K562 (cell line): ENCODE results near the gene TM4SF18. TPM values are rescaled to one million over a fixed set of nuclear protein-coding genes. Genes with fewer than 3 reads are reported as not detected.

Source experiments
- ATAC-seq: fragments of 200-7000 bp; cut with Tn5 transposase; 3 replicates; pipeline ENCODE4 v1.9.1; 2020; ENCODE audit warnings: moderate library complexity
- BruUV-seq: library from RNA; stranded (reverse); fragments of 400-500 nt; replicated peaks from 2 replicates; lab custom pipeline; 2021; lab: Mats Ljungman, UMichigan
- CTCF ChIA-PET: fragments of 300-600 bp; formaldehyde crosslinking; extraction: SDS; loops from one replicate; lab custom pipeline; 2021; ENCODE audit warnings: low intra/inter-chr PET ratio; lab: Yijun Ruan, JAX
- POLR2A ChIA-PET: fragments of 300-600, 350-650 bp; sonication (Branson Sonifier 250); formaldehyde crosslinking; extraction: SDS; loops from one replicate; lab custom pipeline; 2021; ENCODE audit warnings: antibody characterized with exemption, inconsistent platforms; lab: Yijun Ruan, JAX
- DNase-seq, 4 experiments: peaks; one replicate each; pipeline versions ENCODE4 v3.0.0 to v3.0.0-alpha.2; 2011 to 2018; ENCODE audit warnings: low spot score in 3 of 4, mixed read lengths in 3 of 4; ENCODE audit errors: extremely low read depth in 1 of 4
- FAIRE-seq: peaks from 2 replicates; lab custom pipeline; 2011; peaks lifted over from hg19 to GRCh38; lab: Jason Lieb, UNC
- H2AFZ ChIP-seq: 2 replicates; pipeline ENCODE4 v1.6.0; 2011; ENCODE audit warnings: low read depth, low read length, control low read depth, inconsistent platforms
- H3K27ac ChIP-seq: fragments of 200-600 bp; 3 replicates; pipeline ENCODE4 v1.8.0; 2011; ENCODE audit warnings: low read depth, mild to moderate bottlenecking, control low read depth, inconsistent platforms, low read length, moderate library complexity, mixed read lengths; ENCODE audit errors: extremely low read depth
- H3K27me3 ChIP-seq, 2 experiments: fragments of 300-600 bp in 1 of 2; 2 replicates in 1 of 2; 3 replicates in 1 of 2; pipeline versions ENCODE4 v1.6.0 to v1.8.0; 2011; ENCODE audit warnings: inconsistent platforms in 2 of 2, low read length in 2 of 2, mild to moderate bottlenecking in 1 of 2, mixed read lengths in 1 of 2, moderate library complexity in 1 of 2; ENCODE audit not compliant: control insufficient read depth in 2 of 2, insufficient read depth in 2 of 2
- H3K36me3 ChIP-seq: fragments of 300-600 bp; 3 replicates; pipeline ENCODE4 v1.8.0; 2011; ENCODE audit warnings: mild to moderate bottlenecking, low read length, inconsistent platforms; ENCODE audit not compliant: control insufficient read depth, insufficient read depth
- H3K4me1 ChIP-seq, 2 experiments: fragments of 200-600 bp in 1 of 2; replicated peaks in 1 of 2; 2 replicates in 1 of 2; 3 replicates in 1 of 2; pipeline versions ENCODE4 v1.5.1 to v1.8.0; 2011; ENCODE audit warnings: inconsistent platforms in 2 of 2, low read length in 2 of 2, mild to moderate bottlenecking in 1 of 2, mixed read lengths in 1 of 2, moderate library complexity in 1 of 2; ENCODE audit not compliant: control insufficient read depth in 2 of 2, insufficient read depth in 2 of 2
- H3K4me2 ChIP-seq: 2 replicates; pipeline ENCODE4 v1.6.1; 2011; ENCODE audit warnings: low read length, control low read depth, inconsistent platforms, mixed read lengths; ENCODE audit not compliant: insufficient read depth
- H3K4me3 ChIP-seq: fragments of 200-600 bp; sonication (generic), shearing (Covaris generic); 2 replicates; pipeline ENCODE4 v1.5.1; 2016; ENCODE audit warnings: control low read depth, inconsistent platforms
- H3K79me2 ChIP-seq: fragments of 200-600 bp; 3 replicates; pipeline ENCODE4 v1.8.0; 2011; ENCODE audit warnings: low read length, inconsistent platforms; ENCODE audit not compliant: control insufficient read depth, insufficient read depth
- H3K9ac ChIP-seq, 2 experiments: 2 replicates each; pipeline versions ENCODE4 v1.6.0 to v1.6.1; 2011; ENCODE audit warnings: low read depth in 2 of 2, low read length in 2 of 2, control low read depth in 1 of 2, inconsistent platforms in 1 of 2, mild to moderate bottlenecking in 1 of 2, mixed read lengths in 1 of 2; ENCODE audit not compliant: insufficient read depth in 1 of 2
- H3K9me1 ChIP-seq: one replicate; pipeline ENCODE4 v1.6.0; 2011; ENCODE audit warnings: inconsistent platforms, mild to moderate bottlenecking, low read length, moderate library complexity; ENCODE audit not compliant: control insufficient read depth, insufficient read depth
- H3K9me3 ChIP-seq: replicated peaks from 2 replicates; pipeline ENCODE4 v1.5.1; 2011; ENCODE audit warnings: low read depth, low read length, inconsistent platforms; ENCODE audit not compliant: control insufficient read depth, insufficient read depth
- H4K20me1 ChIP-seq: replicated peaks from 2 replicates; pipeline ENCODE4 v1.6.1; 2011; ENCODE audit warnings: low read length, inconsistent platforms, mixed read lengths; ENCODE audit not compliant: control insufficient read depth, insufficient read depth
- CREB3 ChIP-seq: fragments of 450-650 bp; conservative IDR thresholded peaks from 2 replicates; pipeline ENCODE4 v1.6.1; 2016; ENCODE audit warnings: missing genetic modification characterization, low read depth, mild to moderate bottlenecking, missing compliant biosample characterization, moderate library complexity
- CREB3L1 ChIP-seq: fragments of 450-650 bp; IDR thresholded peaks from 2 replicates; pipeline ENCODE4 v1.6.1; 2014; ENCODE audit warnings: low read depth, mild to moderate bottlenecking, moderate library complexity, borderline replicate concordance
- CREBBP ChIP-seq: IDR thresholded peaks from one replicate; pipeline ENCODE4 v1.6.1; 2012; ENCODE audit warnings: low read depth, mild to moderate bottlenecking, control low read depth, inconsistent platforms, low read length
- E2F3 ChIP-seq: fragments of 250-450 bp; sonication (Bioruptor Pico); IDR thresholded peaks from 2 replicates; pipeline ENCODE4 v1.4.0; 2020; ENCODE audit warnings: mild to moderate bottlenecking
- HOXB6 ChIP-seq: fragments of 250-450 bp; sonication (Bioruptor Pico); IDR thresholded peaks from 2 replicates; pipeline ENCODE4 v1.5.1; 2022; ENCODE audit warnings: mild to moderate bottlenecking, borderline replicate concordance
- MLX ChIP-seq, 2 experiments: fragments of 450-650 bp in 1 of 2; sonication (generic) in 1 of 2; formaldehyde crosslinking; conservative IDR thresholded peaks; 2 replicates each; pipeline versions ENCODE4 v1.4.0 to v1.8.1; 2020 to 2022; ENCODE audit warnings: mild to moderate bottlenecking in 1 of 2, missing genetic modification reagents in 1 of 2
- NELFE ChIP-seq: IDR thresholded peaks from 2 replicates; pipeline ENCODE4 v1.6.1; 2011; ENCODE audit warnings: mild to moderate bottlenecking; ENCODE audit not compliant: insufficient read depth, insufficient read length
- NFXL1 ChIP-seq: fragments of 450-650 bp; formaldehyde crosslinking; IDR thresholded peaks from 2 replicates; pipeline ENCODE4 v1.4.0; 2021; ENCODE audit warnings: mild to moderate bottlenecking
- SAFB ChIP-seq: fragments of 200-400 bp; formaldehyde crosslinking; IDR thresholded peaks from 2 replicates; pipeline ENCODE4 v1.6.1; 2017; ENCODE audit warnings: low read depth, low read length, borderline replicate concordance
- SREBF2 ChIP-seq: sonication (generic); formaldehyde crosslinking; IDR thresholded peaks from 2 replicates; pipeline ENCODE4 v1.4.0; 2020; ENCODE audit warnings: mild to moderate bottlenecking, missing genetic modification reagents
- ZBTB1 ChIP-seq: sonication (generic); formaldehyde crosslinking; IDR thresholded peaks from 2 replicates; pipeline ENCODE4 v1.8.1; 2023; ENCODE audit warnings: missing genetic modification reagents, low read depth, mild to moderate bottlenecking, borderline replicate concordance
- ZNF140 ChIP-seq: fragments of 250-450 bp; sonication (Bioruptor Pico); IDR thresholded peaks from 2 replicates; pipeline ENCODE4 v1.8.0; 2021; ENCODE audit warnings: moderate library complexity, mild to moderate bottlenecking, inconsistent platforms
- ZNF444 ChIP-seq: fragments of 250-450 bp; sonication (Bioruptor Pico); IDR thresholded peaks from 2 replicates; pipeline ENCODE4 v1.4.0; 2020; ENCODE audit warnings: mild to moderate bottlenecking, moderate library complexity
- ZNF518B ChIP-seq: fragments of 250-450 bp; sonication (Bioruptor Pico); IDR thresholded peaks from 2 replicates; pipeline ENCODE4 v1.5.0; 2021; ENCODE audit warnings: mild to moderate bottlenecking, moderate library complexity
- ZNF561 ChIP-seq: fragments of 450-650 bp; formaldehyde crosslinking; conservative IDR thresholded peaks from 2 replicates; pipeline ENCODE4 v1.4.0; 2020; ENCODE audit warnings: mild to moderate bottlenecking, moderate library complexity
- ZNF785 ChIP-seq: fragments of 250-450 bp; sonication (Bioruptor Pico); IDR thresholded peaks from 2 replicates; pipeline ENCODE4 v1.4.0; 2020; ENCODE audit warnings: mild to moderate bottlenecking
- ZSCAN32 ChIP-seq: fragments of 450-650 bp; formaldehyde crosslinking; IDR thresholded peaks from 2 replicates; pipeline ENCODE4 v1.4.0; 2020; ENCODE audit warnings: mild to moderate bottlenecking, moderate library complexity
- WGBS: fragments of 100-300 bp; shearing (Covaris generic); methylation state at CpG from one replicate; pipeline ENCODE4 v1.1.6; 2016; ENCODE audit warnings: low coverage, mixed read lengths; ENCODE audit not compliant: insufficient coverage; ENCODE audit errors: missing lambda C conversion rate; 5-methylcytosine and 5-hydroxymethylcytosine counted together
- in situ Hi-C: fragments of 300-500 bp; cut with MboI; formaldehyde crosslinking; loops from 4 replicates; pipeline ENCODE4 v1.15.0; 2018; ENCODE audit warnings: inconsistent platforms, mixed read lengths
- intact Hi-C: fragments of 100-400 bp; cut with micrococcal nuclease; formaldehyde crosslinking; loops from 2 replicates; pipeline ENCODE4 v1.14.2; 2022
- polyA plus RNA-seq, 8 experiments: library from polyadenylated mRNA; depleted of rRNA in 4 of 8; stranded (reverse) in 5 of 8; unstranded in 3 of 8; fragments of >200 nt; fragmentation: Nextera tagmentation in 2 of 8; fragmentation: Illumina TruSeq in 1 of 8; extraction: Ambion mirVana in 2 of 8; extraction: Trizol in 1 of 8; gene quantifications; 2 replicates each; pipeline versions ENCODE4 v1.2.1 to v1.2.3, GENCODE V29; 2011 to 2014; ENCODE audit warnings: inconsistent platforms in 1 of 8, missing spikeins in 1 of 8
- total RNA-seq, 7 experiments: library from RNA; depleted of rRNA in 6 of 7; stranded (reverse); fragments of >200 nt in 6 of 7; fragmentation: Illumina TruSeq in 2 of 7; extraction: Trizol in 2 of 7; gene quantifications; 2 replicates each; pipeline versions ENCODE4 v1.2.1 to v1.2.3, GENCODE V29; 2011 to 2021; ENCODE audit warnings: low replicate concordance in 1 of 7

The TM4SF18 gene
- total and polyA plus RNA-seq, 9 of the 15 experiments (the other 6 are each of a cell fraction or from before 2014, with no cell fraction given): not detected

GRCh38 chr3:149274220-149274619 is 59.2 kb downstream of the TM4SF18 start:
- Histone ChIP-seq H3K9me3 (no peaks in the 10 kb centered on the region), H4K20me1 (no peaks in the 10 kb centered on the region), H3K27ac (no peak overlapping the region), H3K9ac (no peak overlapping the region), H3K9me1 (no peaks in the 10 kb centered on the region), H3K36me3 (no peaks in the 10 kb centered on the region), H2AFZ (no peak overlapping the region), H3K79me2 (no peaks in the 10 kb centered on the region), H3K4me2 (no peak overlapping the region), H3K27me3 (0 out of 5 replicates have a peak, but pooled peaks cover 2 to 4% of the 10 kb centered on the region in 2 experiments), H3K4me1 (no peaks in the 10 kb centered on the region), H3K4me3 (no peak overlapping the region)
- intact Hi-C loops: loop anchor here (5.0 kb wide), 1 partner anchor 412 kb away; no protein-coding TSS in a partner anchor
- no TSS peak for BruUV-seq
- ChIA-PET CTCF (interaction anchor here (1.4 to 6.7 kb wide), 6 partner anchors 104 to 414 kb away, joined by 5 to 210 read pairs (median 8); no protein-coding TSS in a partner anchor), POLR2A (interaction anchor here (2.1 kb wide), 1 partner anchor 154 kb away, joined by 8 read pairs; no protein-coding TSS in a partner anchor)
- FAIRE-seq (no peak), DNase-seq (no peak), ATAC-seq (no peak)
- in situ Hi-C loops: loop anchor here (5.0 kb wide), 2 partner anchors 157 to 317 kb away; no protein-coding TSS in a partner anchor
- WGBS: 5% methylated on average over 3 of the region's 3 CpGs
- no peak for TF ChIP-seq SAFB
- TF ChIP-seq HOXB6 (CRISPR knock-in tag): no peak
- no peak for TF ChIP-seq ZNF785 (CRISPR knock-in tag)
- no peak for TF ChIP-seq CREBBP
- no peak for TF ChIP-seq ZNF561 (CRISPR knock-in tag)
- no peak for TF ChIP-seq MLX (CRISPR knock-in tag; conservative IDR thresholded peaks at IDR 0.05)
- TF ChIP-seq ZBTB1 (CRISPR knock-in tag): no peak
- no peak for TF ChIP-seq ZSCAN32 (CRISPR knock-in tag)
- no peak for TF ChIP-seq CREB3 (tag)
- TF ChIP-seq ZNF518B: no peak
- no peak for TF ChIP-seq E2F3 (CRISPR knock-in tag)
- no peak for TF ChIP-seq NFXL1
- no peak for TF ChIP-seq ZNF140 (CRISPR knock-in tag)
- TF ChIP-seq SREBF2 (CRISPR knock-in tag): no peak
- TF ChIP-seq ZNF444 (CRISPR knock-in tag): no peak
- TF ChIP-seq NELFE: no peak
- no peak for TF ChIP-seq CREB3L1
